Measurements from ENCODE around the gene ULBP2.
"Not testable (repeated sequence)": the region's sequence is repeated elsewhere in the genome, so short reads cannot be mapped to it uniquely, and the experiment has no call there.

ULBP2 gene

DNA sequence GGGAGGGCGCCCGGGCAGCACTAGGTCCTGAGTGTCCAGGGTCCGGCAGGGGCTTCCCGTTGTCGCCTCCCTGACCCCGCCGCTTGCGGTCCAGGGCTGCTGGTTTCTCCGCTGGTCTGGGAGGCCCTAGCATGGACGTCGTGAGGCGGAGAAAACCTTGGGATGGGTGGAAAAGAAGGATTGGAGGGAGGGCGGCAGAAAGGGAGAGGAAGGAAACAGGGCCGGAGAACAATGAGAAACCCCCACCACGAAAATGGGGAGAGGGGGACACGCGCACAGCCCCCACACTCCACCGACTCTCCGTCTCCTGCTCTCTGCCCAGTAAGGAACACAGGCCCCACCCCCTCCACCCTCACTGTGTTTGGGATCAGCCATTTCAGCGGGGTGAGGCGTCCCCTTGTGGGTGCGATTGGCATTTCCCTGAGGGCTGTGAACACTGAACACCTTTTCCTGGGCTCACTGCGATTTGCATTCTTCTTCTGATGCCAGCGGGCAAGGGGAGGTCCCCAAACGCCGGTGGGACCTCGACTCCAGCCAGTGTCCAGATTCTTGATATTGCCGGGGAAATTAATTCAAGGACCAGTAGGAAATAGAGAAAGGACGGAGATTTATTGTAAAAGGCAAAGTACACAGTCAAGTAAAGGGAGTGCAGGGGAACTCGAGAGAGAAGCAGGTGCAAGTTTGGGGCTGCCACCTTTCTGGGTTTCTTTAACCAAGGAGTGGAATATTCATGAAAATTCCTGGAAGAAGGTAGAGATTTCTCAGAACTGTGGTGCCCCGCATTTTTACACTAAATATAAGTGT lies 15.6 kb upstream of the ULBP2 start:
- no peak for DNase-seq (ENCODE audit: low read depth, low spot score)

DNA sequence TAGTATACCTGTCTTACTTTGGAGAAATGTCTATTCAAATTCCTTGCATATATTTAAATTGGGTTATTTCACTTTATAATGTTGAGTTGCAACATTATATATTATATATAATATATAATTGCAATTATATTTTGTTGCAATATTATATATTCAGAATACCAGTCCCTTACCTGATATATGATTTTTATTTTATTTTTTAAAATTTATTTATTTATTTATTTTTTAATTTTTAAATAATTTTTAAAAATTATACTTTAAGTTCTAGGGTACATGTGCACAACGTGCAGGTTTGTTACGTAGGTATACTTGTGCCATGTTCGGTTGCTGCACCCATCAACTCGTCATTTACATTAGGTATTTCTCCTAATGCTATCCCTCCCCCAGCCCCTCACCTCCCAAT lies 14.8 kb upstream of the ULBP2 start:
- not testable (repeated sequence) for DNase-seq (ENCODE audit: low read depth, low spot score)

DNA sequence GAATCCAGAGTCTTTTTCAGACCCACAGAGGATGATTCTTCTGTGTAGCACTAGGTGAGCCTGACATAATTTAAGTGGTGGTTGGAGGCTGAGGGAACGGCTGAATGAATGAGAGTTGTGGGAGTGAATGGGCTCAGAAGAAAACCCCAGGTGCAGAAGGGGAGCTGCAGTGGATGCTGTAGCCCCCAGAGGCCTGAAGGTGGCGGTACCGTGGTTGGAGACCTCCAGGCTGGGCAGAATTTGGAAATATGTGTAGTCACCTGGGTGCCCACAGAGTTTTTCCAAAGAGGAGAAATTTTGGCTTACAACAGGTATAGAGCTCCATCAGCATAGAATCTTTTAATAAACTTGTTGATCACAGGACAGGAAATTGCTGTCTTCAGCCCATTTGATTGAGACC lies 12.4 kb upstream of the ULBP2 start:
- DNase-seq (ENCODE audit: low read depth, low spot score), result no peak

GRCh38 chr6:149931501-149931900 lies 10.3 kb upstream of the ULBP2 start:
- no peak for DNase-seq (ENCODE audit: low read depth, low spot score)

- DNase-seq (ENCODE audit: low read depth, low spot score), result no peak
Measured at GRCh38 chr6:149933036-149933435, 8.8 kb upstream of the ULBP2 start.

DNA sequence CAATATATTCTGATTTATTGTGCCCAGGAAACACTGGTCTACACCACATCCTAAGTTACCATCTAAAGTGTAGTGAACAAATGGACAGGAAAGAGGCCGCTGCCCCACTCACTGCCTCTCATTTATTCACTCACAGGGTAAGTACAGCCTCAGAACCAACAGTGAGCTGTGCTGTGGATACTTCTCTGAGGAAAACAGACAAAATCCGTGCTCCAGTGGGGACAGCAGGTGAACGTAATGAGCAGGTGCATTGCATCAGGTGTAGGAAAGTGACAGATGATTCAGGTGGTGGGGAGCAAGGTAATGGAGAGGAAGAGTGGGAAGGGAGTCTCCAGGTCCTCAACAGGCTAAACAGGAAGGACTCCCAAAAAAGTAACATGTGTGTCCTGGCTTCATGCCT lies 8.4 kb upstream of the ULBP2 start:
- DNase-seq (ENCODE audit: low read depth, low spot score), result no peak

GRCh38 chr6:149934249-149935156 lies 7.3 kb upstream of the ULBP2 start:
- no peak for DNase-seq (ENCODE audit: low read depth, low spot score)

GRCh38 chr6:149935246-149935645 lies 6.6 kb upstream of the ULBP2 start:
- DNase-seq (ENCODE audit: low read depth, low spot score), result no peak

DNA sequence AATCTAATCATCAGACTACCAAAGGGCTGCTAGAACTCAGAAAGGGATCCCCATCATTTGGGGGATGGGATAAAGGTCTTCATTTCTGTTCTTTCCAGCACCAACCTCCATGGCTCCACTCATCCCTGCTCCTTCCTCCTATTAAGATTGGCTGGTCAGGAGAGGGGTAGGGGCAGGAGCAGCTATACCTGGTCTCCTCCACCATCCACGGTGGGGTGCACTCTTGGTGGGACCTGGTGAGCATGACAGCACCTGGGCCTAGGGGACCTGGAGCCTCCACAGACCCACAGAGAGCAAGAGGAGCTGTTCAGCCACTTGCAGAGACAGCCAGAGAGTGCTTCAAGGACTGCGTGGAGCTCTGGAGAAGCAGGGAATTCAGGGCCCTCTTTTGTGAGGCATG lies 6.1 kb upstream of the ULBP2 start:
- no peak for DNase-seq (ENCODE audit: low read depth, low spot score)

DNA sequence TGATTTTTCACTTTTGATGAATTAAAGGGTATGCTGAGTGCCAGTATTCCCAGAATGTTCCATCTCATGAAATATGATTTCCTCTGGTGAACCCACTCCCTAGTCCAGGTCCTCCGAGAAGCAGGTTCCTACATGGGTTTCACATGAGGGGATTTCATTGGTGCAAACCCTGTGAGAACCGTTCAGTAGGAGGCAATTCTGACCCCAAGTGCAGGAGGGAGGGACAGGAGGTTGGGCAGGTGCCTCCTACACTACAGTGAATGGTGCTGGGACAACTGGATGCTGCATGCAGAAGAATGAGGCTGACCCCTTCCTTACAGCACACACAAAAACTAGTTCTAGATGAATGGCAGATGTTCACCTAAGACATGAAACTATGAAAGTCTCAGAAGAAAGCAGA lies 5.1 kb upstream of the ULBP2 start:
- DNase-seq (ENCODE audit: low read depth, low spot score), result no peak

- DNase-seq (ENCODE audit: low read depth, low spot score), result not testable (repeated sequence)
Measured at GRCh38 chr6:149938013-149938570, 3.7 kb upstream of the ULBP2 start.

- DNase-seq (ENCODE audit: low read depth, low spot score), result no peak
Measured at GRCh38 chr6:149938571-149939355, 3.1 kb upstream of the ULBP2 start.

DNA sequence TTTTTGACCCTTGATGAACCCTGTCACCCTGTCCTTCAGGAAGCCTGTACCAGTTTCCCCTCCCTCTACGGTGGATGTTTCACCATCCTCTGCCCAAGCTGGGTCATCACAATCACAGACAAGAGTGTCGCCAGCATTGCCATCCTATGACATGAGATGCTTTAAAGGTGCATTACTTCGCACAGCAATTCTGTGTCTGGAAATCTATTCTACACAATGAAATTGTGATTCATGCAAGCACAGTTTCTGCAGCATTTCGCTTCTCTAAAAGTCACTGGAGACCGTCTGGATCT lies 2.5 kb upstream of the ULBP2 start:
- DNase-seq (ENCODE audit: low read depth, low spot score), result no peak

DNA sequence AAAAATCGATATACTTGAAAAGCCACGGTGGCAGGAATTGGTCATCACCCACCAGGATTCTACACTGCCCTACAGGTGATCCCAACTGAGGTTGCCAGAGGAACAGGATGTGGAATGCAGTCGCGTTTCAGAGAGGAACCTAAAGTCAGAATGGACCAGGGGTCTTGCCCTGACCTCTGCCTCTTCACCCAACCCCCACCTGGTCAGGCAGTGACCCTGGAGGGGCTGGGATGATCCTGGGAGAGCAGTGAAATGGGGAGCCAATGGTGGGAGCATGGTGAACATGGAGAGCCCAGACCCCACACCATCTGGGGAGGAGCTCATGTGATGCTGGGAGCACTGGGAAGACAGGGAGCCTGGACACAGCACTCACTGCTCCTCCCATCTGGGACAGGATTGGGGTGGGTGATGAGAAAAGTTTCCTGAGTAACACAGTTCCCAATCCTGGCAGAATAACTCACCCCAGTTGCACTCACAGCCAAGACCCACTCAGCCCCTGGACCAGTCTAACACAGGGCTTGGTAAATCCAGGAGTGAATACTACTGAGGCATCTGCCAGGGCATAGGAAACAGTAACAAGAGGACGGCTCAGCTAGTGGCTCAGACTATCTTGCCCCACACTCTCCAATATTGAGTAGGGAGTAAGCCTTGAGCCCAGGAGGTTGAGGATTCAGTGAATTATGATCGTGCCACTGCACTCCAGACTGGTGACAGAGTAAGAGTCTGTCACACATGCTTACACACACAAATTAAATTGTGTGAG lies 1.7 kb upstream of the ULBP2 start:
- DNase-seq (ENCODE audit: low read depth, low spot score), result no peak

GRCh38 chr6:149940672-149940982 lies 1.2 kb upstream of the ULBP2 start:
- no peak for DNase-seq (ENCODE audit: low read depth, low spot score)

GRCh38 chr6:149942461-149942829 lies 631 bp downstream of the ULBP2 start:
- DNase-seq (ENCODE audit: low read depth, low spot score), result no peak

- DNase-seq (ENCODE audit: low read depth, low spot score), result not testable (repeated sequence)
Measured at GRCh38 chr6:149943321-149943720, 1.5 kb downstream of the ULBP2 start.

GRCh38 chr6:149945276-149945675 lies 3.5 kb downstream of the ULBP2 start:
- DNase-seq (ENCODE audit: low read depth, low spot score), result not testable (repeated sequence)

- DNase-seq (ENCODE audit: low read depth, low spot score), result not testable (repeated sequence)
Measured at GRCh38 chr6:149946631-149947030, 4.8 kb downstream of the ULBP2 start.

- not testable (repeated sequence) for DNase-seq (ENCODE audit: low read depth, low spot score)
Measured at GRCh38 chr6:149947533-149947932, 5.7 kb downstream of the ULBP2 start.

DNA sequence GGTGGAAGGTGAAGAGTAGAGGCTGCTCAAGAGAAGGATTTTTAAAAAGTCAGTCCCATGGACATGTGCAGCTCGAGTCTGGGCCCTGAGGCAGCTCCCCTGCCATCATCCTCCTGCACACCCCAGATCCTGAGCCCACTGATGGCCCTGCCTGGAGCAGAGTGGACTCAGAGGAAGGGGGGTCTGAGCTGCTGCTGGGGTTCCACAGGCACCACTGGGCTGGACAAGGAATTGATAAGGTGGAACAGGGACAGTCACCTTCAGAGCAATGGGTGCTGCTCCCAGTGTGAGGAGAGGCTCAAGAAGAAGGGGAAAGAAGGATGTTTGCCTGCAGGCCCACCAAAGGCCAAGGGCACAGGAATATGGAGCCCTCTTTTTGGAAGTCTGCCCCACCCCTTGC lies 6.2 kb downstream of the ULBP2 start:
- DNase-seq (ENCODE audit: low read depth, low spot score), result no peak

Measured in iPS DF 19.7 (cell line).